ENCODE data around the gene PLA2G4B. TPM values are rescaled to one million over a fixed set of nuclear protein-coding genes. Genes with fewer than 3 reads are reported as not detected.

Gene PLA2G4B
- polyA plus RNA-seq, 3 donors, result 5.3 to 7.9 (median 5.5) TPM

- DNase-seq (ENCODE audit: low read depth in 3 of 3, low spot score in 2 of 3), result no peak
These were observed 28.4 kb downstream of the PLA2G4B start for GRCh38 chr15:41866872-41867579.

DNA sequence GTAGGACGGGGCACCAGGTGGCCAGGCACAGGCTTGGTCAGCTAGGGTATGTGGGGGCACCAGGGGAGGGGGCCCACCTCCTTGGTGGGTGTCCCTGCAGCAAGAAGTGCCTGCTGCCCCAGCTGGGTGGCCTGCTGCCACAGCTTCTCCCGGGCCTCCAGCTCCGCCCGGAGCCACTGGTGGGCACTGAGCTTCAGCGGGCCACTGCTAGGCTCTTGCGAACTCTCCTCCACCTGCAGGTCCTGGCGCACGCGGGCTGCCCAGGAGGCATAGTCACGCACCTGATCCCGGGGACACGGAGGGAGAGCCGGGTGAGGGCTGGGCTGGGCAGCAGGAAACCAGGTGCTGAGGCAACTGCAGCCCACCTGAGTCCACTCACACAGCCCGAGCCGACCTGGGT, 29.7 kb downstream of the PLA2G4B start:
- DNase-seq (ENCODE audit: low read depth in 3 of 3, low spot score in 2 of 3), result no peak

DNA sequence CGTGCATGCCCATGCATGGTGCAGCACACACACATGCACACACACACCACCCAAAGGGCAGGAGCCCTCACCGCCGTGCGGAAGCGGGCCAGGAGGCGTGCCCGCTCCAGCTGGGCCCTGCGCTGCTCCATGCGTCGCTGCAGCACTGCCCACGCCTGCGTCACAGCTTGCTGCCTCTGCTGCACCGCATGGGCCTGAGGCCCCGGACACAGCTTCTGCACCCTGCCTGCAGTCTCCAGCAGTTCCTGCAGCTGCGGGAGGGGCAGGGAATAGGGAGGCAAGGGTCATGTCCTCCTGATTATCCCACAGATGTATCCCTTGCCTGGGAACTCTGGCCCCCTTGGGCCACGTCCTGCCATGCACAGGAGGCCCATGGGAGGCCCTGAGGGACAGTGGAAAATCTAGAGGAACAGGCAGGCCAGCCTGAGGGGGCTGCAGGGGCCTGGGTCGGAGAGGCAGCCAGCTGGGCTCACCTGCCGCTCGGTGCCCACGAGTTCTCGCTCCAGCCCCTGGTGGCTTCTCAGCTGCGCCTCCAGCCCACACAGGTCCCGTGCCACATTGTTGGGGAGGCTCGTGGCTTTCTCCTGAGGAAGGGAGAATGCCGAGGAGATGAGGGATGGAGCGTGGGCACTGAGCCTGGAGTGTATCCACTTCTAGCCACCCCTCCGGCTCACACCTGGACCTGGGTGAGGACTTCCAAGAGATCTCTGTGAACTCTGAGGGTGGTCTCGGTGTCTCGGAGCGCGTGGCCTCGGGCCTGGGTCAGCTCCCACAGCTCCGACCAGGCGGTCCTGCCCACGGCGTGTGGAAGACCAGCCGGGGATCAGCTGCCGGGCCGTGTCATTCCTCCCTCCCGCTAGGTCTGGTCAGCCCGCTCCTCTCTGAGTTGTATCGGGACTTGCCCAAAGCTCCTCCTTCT, 31.4 kb downstream of the PLA2G4B start:
- DNase-seq (ENCODE audit: low read depth in 3 of 3, low spot score in 2 of 3), result no peak

DNA sequence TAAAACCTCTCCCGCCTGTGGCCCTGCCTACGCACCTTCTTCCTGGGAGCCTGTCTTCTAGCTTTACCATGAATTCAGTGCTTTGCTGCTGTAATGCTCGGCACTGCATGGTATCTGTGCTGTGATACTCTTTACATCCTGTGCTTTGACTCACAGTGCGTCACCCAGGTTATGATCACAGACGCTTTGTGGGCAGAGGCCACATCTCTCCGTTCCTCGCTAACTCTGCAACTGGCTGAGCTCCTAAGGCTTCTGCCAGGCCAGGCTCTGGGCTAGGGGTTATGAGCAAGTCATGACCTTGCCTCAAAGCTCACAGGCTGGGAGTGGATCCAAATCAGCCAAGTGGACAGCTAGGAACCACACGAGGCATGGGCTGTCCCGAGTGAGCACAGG, 32.0 kb downstream of the PLA2G4B start:
- no peak for DNase-seq (ENCODE audit: low read depth in 3 of 3, low spot score in 2 of 3)

DNA sequence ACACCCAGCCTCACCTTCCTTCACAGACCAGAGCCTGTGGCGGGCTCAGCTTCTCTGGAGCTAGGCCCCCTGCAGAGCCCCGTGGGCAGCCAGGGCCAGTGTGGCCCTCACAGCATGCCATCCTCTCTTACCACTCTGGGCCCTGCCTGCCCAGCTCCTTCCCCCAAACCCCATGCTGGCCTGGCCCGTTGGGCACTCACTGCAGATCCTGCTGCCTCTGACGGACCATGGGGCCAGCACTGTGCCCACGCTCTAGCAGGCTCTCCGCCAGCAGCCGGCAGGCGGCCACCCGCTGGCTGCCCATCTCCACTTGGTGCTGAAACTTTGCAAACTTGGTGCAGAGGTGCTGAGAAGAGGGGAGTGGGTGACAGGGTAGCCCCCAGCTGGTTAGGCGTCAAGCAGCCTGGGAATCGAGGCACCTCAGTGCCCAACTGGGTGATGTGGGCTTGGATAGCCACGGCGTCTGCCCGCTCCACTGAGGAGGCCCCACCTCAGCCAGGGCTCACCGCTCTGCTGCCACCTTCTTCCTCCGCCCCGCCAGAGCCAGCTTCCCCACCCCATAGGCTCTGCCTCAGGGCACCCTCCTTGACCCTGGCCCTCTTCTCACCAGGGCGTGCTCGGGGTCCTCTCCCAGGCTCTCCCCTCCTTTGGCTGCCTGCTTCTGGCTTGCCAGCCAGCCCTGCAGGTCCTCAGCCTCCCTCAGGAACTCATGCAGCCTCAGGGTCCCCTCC, 32.7 kb downstream of the PLA2G4B start:
- DNase-seq (ENCODE audit: low read depth in 3 of 3, low spot score in 2 of 3), result no peak

GRCh38 chr15:41872166-41872747, 33.6 kb downstream of the PLA2G4B start:
- no peak for DNase-seq (ENCODE audit: low read depth in 3 of 3, low spot score in 2 of 3)

GRCh38 chr15:41873711-41874110, 35.1 kb downstream of the PLA2G4B start:
- no peak for DNase-seq (ENCODE audit: low read depth in 3 of 3, low spot score in 2 of 3)

DNA sequence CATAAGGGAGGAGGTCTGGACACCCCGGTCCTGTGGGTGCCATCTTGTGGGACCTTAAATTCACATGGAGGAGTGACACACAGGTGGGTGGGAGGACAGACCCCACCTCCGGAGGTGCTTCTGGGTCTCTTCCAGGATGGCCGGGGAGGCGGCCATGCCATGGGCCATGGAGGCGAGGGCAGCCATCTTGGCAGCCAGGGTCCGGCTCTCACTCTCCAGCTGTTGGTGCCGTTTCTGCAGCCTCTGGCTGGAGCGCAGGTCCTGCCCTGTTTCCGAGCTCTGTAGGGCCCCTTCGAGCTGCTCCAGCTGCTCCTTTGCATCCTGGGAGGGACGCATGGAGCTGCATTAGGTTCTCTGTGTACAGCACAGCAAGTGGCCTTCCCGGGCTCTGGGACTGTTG, 36.1 kb downstream of the PLA2G4B start:
- DNase-seq (ENCODE audit: low read depth in 3 of 3, low spot score in 2 of 3), result no peak

DNA sequence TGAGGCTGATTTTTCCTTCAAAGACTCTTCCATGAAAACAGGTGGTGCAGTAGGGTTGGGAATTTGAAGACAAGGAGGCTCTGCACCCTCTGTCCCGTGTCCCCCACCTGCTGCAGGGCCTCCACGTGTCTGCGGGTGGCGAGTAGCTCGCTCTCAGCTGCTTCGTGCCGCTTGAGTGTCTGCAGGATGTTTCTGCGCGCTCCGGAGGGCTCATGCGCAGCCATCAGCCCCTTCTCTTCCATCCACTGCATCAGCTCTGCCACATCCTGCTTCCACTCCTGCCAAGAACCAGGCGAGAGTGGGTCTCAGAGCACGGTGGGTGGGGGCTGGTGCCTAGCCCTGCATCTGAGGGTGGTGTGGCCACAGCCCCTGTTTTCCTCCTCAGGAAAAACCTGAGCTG, 37.4 kb downstream of the PLA2G4B start:
- DNase-seq (ENCODE audit: low read depth in 3 of 3, low spot score in 2 of 3), result no peak

GRCh38 chr15:41876689-41877088, 38.0 kb downstream of the PLA2G4B start:
- no peak for DNase-seq (ENCODE audit: low read depth in 3 of 3, low spot score in 2 of 3)

- no peak for DNase-seq (ENCODE audit: low read depth in 3 of 3, low spot score in 2 of 3)
These were observed 39.1 kb downstream of the PLA2G4B start for GRCh38 chr15:41877631-41878354.

GRCh38 chr15:41878355-41878699, 39.7 kb downstream of the PLA2G4B start:
- DNase-seq (ENCODE audit: low read depth in 3 of 3, low spot score in 2 of 3), result no peak

GRCh38 chr15:41879321-41879845, 40.7 kb downstream of the PLA2G4B start:
- DNase-seq (ENCODE audit: low read depth in 3 of 3, low spot score in 2 of 3), result no peak

DNA sequence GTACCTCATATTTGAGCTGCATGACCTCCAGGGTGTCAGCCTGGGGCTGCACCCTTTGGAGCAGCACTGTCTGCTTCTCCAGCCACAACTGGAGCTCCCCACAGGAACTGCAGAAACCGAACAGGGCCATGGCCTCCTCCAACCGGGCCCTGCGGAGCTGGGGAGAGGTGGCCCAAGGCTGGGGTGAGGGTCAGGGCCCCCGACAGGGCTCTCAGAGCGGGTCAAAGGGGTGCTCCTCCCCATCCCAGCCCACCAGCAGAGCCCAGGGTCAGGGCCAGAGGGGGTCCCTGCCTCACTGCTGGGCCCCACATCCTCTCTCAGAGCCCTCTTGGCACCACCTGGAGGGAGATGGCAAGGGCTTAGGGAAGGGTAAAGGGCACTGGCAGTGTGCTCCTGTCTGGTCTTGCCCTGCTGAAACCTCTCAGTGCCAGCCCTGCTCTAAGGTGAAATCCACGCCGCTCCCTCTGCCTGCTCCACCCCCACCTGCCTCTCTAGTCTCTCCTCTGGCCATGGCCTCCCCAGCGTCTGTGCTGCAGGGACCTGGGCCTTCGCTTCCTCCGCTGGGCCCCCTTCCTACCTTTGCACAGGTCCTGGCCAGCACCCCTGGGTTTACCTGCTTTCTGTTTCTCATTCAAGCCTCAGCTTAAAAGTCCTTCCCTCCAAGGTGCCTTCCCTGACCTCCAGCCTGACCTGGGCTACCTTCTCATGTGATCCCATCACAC, 41.7 kb downstream of the PLA2G4B start:
- no peak for DNase-seq (ENCODE audit: low read depth in 3 of 3, low spot score in 2 of 3)

DNA sequence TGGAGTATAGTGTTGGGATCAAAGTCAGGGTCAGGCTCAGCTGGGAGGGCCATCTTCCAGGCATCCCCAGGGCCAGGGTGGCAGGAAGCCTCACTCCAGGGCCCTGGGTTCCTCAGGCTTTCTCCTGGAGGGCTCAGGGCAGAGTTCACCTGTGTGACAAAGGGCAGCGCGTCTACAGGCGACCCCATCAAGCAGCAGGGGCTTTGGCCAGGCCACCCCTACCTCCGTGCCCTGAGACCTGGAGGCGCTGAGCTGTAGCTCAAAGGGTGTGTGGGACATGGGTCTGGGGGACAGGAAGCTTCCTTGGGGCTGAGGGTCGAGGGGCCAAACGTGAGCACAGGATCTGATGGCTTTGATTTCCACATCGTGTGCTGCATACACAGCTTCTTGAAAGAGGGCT, 42.4 kb downstream of the PLA2G4B start:
- DNase-seq (ENCODE audit: low read depth in 3 of 3, low spot score in 2 of 3), result no peak

- DNase-seq (ENCODE audit: low read depth in 3 of 3, low spot score in 2 of 3), result no peak
These were observed 42.9 kb downstream of the PLA2G4B start for GRCh38 chr15:41881550-41881919.

DNA sequence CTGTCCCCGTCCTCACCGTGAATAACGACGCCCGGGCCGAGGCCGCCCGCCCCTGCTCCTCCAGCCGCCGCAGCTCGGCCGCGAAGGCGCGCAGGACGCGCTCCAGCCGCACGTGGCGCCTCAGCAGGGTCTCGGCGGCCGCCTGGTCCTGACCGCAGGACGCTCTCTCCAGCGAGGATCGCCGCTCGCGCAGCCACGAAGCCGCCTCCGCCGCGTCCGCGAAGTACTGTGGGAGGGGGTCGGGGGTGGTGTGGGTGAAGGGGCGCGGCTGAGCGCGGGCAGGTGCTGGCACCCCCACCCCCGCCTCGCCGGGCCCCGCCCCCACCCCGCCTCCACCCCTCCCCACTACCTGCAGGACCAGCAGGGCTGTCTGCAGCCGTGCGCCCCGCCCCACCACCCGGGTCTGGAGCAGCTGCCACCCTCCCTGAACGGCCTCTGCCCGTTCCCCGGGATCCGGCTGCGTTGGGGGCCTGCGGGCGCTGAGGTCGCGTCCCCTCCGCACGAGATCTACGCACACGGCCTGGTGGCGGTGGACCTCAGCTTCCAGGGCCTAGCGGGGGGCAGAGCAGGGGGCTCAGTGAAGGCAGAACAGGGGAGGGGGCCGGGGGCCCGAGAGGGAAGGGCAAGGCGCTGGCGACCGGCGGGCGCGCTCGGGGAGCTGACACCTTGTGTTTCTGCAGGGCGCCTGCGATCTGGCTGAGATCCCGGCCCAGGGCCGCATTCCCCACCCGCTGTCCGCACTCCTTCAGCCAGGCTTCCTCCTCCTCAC, 43.5 kb downstream of the PLA2G4B start:
- DNase-seq (ENCODE audit: low read depth in 3 of 3, low spot score in 2 of 3), result no peak

GRCh38 chr15:41882689-41883483, 44.2 kb downstream of the PLA2G4B start:
- DNase-seq (ENCODE audit: low read depth in 3 of 3, low spot score in 2 of 3), result no peak

Measured in right renal cortex interstitium (tissue), 3 donors.